Measurements from ENCODE around the gene SPSB4. TPM values are rescaled to one million over a fixed set of nuclear protein-coding genes. Genes with fewer than 3 reads are reported as not detected.

The SPSB4 gene
- total RNA-seq, 1 experiment from 2014 or later: 0.05 TPM

DNA sequence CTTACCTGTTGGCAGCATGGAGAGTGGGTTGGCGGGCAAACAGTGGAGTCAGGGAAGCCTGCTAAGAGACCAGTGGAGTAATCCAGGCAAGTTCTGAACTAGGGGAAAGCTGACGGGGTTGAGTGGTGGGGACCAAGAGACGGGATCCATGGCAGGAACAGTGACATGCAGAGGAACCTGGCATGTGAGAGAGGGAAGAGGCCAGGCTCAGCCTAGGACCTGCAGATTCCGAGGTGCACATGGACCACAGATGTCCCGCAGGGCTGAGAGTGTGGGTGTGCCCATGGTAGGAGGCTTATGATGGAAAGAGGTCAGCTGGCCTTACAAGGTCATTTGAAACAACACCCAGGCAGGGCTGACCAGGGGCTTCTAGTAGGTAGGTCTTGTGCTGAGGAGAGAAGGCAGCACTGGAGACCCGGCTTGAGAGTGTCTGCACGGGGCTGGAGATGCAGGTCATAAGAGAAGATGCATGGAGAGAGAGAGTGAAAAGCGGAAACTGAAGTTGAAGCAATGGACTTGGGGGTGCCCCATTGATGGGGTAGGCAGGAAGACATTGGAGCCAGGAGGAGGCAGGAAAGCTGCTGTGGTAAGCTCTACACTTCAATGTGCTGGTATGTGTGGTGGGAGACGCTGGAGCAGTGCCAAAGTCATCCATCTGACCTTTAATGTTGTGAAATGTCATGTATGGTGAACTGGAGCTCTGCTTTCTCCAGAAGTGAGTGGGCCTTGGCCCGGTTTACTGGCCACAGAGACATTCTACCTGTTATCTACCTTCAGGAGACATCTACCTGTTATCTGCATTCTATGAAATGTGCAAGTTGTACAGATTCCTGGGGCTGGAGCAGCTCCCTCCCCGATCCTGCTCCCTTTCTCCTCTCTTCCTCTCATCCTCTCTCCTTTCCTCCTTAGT lies 4.6 kb downstream of the SPSB4 start:
- POLR2A ChIA-PET: no interaction called here
- H3K36me3 ChIP-seq (ENCODE audit: control insufficient read depth, insufficient read depth, low read length): no peaks in the 10 kb centered on the region
- no peak overlapping the region for H3K27ac ChIP-seq (ENCODE audit: low read length)
- intact Hi-C loops (cut with micrococcal nuclease; ENCODE audit: unreplicated experiment): no loop called here
- H3K27me3 ChIP-seq (ENCODE audit: control insufficient read depth, insufficient read depth, low read length): peaks cover 23% of the 10 kb centered on the region
- TF ChIP-seq, protein P1, sequence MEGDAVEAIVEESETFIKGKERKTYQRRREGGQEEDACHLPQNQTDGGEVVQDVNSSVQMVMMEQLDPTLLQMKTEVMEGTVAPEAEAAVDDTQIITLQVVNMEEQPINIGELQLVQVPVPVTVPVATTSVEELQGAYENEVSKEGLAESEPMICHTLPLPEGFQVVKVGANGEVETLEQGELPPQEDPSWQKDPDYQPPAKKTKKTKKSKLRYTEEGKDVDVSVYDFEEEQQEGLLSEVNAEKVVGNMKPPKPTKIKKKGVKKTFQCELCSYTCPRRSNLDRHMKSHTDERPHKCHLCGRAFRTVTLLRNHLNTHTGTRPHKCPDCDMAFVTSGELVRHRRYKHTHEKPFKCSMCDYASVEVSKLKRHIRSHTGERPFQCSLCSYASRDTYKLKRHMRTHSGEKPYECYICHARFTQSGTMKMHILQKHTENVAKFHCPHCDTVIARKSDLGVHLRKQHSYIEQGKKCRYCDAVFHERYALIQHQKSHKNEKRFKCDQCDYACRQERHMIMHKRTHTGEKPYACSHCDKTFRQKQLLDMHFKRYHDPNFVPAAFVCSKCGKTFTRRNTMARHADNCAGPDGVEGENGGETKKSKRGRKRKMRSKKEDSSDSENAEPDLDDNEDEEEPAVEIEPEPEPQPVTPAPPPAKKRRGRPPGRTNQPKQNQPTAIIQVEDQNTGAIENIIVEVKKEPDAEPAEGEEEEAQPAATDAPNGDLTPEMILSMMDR (IDR thresholded peaks at IDR 0.05): no peak
- TF ChIP-seq TCF7L2 (IDR thresholded peaks at IDR 0.05; ENCODE audit: low read depth, low read length) (no peak), POLR2AphosphoS5 (IDR thresholded peaks at IDR 0.05; ENCODE audit: low read depth, low read length) (no peak), SIN3A (IDR thresholded peaks at IDR 0.05; ENCODE audit: borderline replicate concordance, insufficient read depth, low read depth, low read length) (no peak)
- TF ChIP-seq, protein P2, sequence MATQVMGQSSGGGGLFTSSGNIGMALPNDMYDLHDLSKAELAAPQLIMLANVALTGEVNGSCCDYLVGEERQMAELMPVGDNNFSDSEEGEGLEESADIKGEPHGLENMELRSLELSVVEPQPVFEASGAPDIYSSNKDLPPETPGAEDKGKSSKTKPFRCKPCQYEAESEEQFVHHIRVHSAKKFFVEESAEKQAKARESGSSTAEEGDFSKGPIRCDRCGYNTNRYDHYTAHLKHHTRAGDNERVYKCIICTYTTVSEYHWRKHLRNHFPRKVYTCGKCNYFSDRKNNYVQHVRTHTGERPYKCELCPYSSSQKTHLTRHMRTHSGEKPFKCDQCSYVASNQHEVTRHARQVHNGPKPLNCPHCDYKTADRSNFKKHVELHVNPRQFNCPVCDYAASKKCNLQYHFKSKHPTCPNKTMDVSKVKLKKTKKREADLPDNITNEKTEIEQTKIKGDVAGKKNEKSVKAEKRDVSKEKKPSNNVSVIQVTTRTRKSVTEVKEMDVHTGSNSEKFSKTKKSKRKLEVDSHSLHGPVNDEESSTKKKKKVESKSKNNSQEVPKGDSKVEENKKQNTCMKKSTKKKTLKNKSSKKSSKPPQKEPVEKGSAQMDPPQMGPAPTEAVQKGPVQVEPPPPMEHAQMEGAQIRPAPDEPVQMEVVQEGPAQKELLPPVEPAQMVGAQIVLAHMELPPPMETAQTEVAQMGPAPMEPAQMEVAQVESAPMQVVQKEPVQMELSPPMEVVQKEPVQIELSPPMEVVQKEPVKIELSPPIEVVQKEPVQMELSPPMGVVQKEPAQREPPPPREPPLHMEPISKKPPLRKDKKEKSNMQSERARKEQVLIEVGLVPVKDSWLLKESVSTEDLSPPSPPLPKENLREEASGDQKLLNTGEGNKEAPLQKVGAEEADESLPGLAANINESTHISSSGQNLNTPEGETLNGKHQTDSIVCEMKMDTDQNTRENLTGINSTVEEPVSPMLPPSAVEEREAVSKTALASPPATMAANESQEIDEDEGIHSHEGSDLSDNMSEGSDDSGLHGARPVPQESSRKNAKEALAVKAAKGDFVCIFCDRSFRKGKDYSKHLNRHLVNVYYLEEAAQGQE (IDR thresholded peaks at IDR 0.05; ENCODE audit: insufficient read depth in 1 of 2, low read depth in 2 of 2, low read length in 1 of 2): no peak
- CTCF ChIA-PET: no interaction called here
- no peak overlapping the region for H3K4me3 ChIP-seq (ENCODE audit: low read depth in 2 of 2, low read length in 2 of 2)
- in situ Hi-C loops (cut with HindIII; ENCODE audit: low pct_unique_long_range_greater_than_20kb, low sequenced_read_pairs): no loop called here
- H3K9me3 ChIP-seq (ENCODE audit: control insufficient read depth, insufficient read depth, low read depth, low read length): no peaks in the 10 kb centered on the region
- peaks cover 6% of the 10 kb centered on the region; the same call in 1 of the 2 replicates for H3K4me1 ChIP-seq (ENCODE audit: control insufficient read depth, insufficient read depth, low read length)
- ATAC-seq (no peak), DNase-seq (ENCODE audit: low read depth, low spot score) (no peak)
- no TSS peak for BruUV-seq (replicated peaks)

GRCh38 chr3:141056751-141057171 lies 5.6 kb downstream of the SPSB4 start:
- ATAC-seq (no peak), DNase-seq (ENCODE audit: low read depth, low spot score) (no peak)
- H3K4me3 ChIP-seq (ENCODE audit: low read depth in 2 of 2, low read length in 2 of 2): no peak overlapping the region
- intact Hi-C loops (cut with micrococcal nuclease; ENCODE audit: unreplicated experiment): no loop called here
- H3K36me3 ChIP-seq (ENCODE audit: control insufficient read depth, insufficient read depth, low read length): no peaks in the 10 kb centered on the region
- no TSS peak for BruUV-seq (replicated peaks)
- peaks cover 23% of the 10 kb centered on the region for H3K27me3 ChIP-seq (ENCODE audit: control insufficient read depth, insufficient read depth, low read length)
- H3K27ac ChIP-seq (ENCODE audit: low read length): no peak overlapping the region
- in situ Hi-C loops (cut with HindIII; ENCODE audit: low pct_unique_long_range_greater_than_20kb, low sequenced_read_pairs): no loop called here
- ChIA-PET POLR2A (interaction anchor here (0.6 kb wide), 1 partner anchor 210 kb away, joined by 10 read pairs; no protein-coding TSS in a partner anchor), CTCF (no interaction called here)
- H3K4me1 ChIP-seq (ENCODE audit: control insufficient read depth, insufficient read depth, low read length): peaks cover 6% of the 10 kb centered on the region; the same call in 1 of the 2 replicates
- TF ChIP-seq TCF7L2 (IDR thresholded peaks at IDR 0.05; ENCODE audit: low read depth, low read length) (no peak), SIN3A (IDR thresholded peaks at IDR 0.05; ENCODE audit: borderline replicate concordance, insufficient read depth, low read depth, low read length) (no peak), POLR2AphosphoS5 (IDR thresholded peaks at IDR 0.05; ENCODE audit: low read depth, low read length) (no peak)
- TF ChIP-seq, protein P2 (IDR thresholded peaks at IDR 0.05; ENCODE audit: insufficient read depth in 1 of 2, low read depth in 2 of 2, low read length in 1 of 2): no peak
- TF ChIP-seq, protein P1 (IDR thresholded peaks at IDR 0.05): no peak
- H3K9me3 ChIP-seq (ENCODE audit: control insufficient read depth, insufficient read depth, low read depth, low read length): no peaks in the 10 kb centered on the region
